Left hindlimb (tissue), 1 donor: ENCODE data around the gene DTWD2.
"Not testable (repeated sequence)": the region's sequence is repeated elsewhere in the genome, so short reads cannot be mapped to it uniquely, and the experiment has no call there.

Source experiments
- DNase-seq: peaks from one replicate; pipeline ENCODE4 v3.0.0-alpha.2; 2018

Gene DTWD2

DNA sequence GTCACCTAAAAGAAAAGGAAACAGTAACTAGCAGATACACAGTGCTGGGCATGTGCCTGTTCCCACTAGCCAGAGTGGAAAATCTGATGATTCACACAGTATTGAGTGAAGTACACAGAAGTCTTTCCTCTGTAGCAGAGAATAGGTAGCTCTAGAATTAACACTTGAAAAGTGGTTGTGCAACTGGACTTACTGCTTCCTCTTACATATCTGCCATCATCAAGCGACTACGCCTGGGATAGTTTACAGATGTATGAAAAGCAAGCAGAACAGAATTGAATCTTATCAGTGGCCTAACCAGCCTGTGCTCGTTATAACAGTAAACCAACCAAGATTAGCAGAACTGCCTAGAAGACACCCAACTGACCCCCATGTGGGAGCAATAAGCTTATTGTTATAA, 130.6 kb downstream of the DTWD2 start:
- no peak for DNase-seq

DNA sequence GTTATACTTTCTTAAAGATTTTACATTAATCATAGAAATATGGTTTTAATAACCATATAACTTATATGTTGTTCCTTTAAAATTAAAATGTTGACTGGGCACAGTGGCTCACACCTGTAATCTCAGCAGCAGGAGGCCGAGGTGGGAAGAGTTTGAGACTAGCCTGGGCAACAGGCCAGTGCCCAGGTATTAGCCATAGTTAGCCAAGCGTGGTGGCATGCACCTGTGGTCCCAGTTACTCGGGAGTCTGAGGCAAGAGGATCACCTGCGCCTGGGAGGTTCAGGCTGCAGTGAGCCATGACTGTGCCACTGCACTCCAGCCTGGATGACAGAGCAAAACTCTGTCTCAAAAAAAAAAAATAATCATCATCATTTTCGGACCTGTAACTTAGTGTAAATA, 133.5 kb downstream of the DTWD2 start:
- no peak for DNase-seq

DNA sequence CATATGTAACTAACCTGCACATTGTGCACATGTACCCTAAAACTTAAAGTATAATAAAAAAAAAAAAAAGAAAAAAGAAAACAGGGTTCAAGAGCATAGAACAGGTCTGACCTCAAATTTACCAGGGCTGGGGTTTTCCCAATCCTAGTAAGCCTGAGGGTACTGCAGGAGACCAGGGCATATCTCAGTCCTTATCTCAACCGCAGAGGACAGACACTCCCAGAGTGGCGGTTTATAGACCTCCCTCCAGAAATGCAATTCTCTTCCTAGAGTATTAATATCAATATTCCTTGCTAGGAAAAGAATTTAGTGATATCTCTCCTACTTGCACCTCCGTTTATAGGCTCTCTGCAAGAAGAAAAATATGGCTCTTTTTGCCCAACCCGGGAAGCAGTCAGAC, 136.6 kb downstream of the DTWD2 start:
- not testable (repeated sequence) for DNase-seq

DNA sequence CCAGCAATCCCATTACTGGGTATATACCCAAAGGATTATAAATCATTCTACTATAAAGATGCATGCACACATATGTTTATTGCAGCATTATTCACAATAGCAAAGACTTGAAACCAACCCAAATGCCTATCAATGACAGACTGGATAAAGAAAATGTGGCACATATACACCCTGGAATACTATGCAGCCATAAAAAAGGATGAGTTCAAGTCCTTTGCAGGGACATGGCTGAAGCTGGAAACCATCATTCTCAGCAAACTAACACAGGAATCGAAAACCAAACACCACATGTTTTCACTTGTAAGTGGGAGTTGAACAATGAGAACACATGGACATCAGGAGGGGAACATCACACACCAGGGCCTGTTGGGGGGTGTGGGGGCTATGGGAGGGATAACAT, 138.8 kb downstream of the DTWD2 start:
- DNase-seq = not testable (repeated sequence)

DNA sequence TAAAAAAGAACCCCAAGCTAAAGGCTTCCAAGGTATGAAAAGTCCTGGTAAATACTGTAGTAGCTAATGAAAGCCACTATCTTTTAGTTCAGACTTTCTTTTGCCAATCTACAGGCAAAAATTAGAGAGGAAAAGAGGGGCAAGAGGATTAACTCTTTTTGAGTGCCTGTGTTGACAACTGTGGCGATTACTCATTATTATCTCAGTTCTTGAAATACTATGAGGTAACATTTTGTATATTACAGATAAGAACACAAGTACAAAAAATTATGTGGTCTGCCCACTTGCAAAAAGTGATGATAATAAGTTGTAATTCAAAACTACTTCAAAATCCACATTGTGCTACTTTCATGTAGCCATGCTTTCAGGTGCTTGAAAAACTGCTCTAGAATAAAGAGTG, 144.0 kb downstream of the DTWD2 start:
- no peak for DNase-seq

DNA sequence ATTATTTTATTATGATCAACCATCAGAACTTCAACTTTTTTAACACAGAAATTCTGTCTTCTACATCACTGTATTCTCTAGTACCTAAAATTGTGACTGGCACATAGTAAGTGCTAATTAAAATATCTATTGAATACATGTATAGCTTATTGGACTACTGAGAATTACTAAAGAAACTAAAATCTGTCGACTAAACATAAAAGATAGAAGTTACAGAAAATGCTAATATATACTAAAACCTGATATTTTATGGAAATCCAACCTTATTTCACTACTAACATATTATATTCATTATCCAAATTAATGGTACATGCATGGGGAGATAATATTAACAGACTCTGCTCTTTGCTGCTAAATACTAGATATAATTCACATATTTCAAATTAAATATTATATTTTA, 153.6 kb downstream of the DTWD2 start:
- no peak for DNase-seq

DNA sequence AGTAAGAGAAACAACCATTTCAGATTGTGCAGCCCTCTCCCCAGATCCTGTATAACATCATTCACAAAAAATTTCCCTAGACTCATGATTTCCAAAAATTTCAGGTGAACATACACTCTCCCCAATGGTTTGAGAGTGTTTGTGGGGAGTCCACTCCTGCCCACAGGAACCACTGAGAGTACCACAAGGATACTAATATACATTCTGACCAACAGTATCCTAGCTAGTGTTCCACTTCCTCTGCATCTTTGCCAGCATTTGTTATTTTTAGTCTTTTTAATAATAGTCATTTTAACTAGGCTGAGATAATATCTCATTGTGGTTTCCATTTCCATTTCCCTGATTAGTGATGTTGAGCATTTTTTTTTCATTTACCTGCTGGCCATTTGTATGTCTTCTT, 155.4 kb downstream of the DTWD2 start:
- DNase-seq = no peak

DNA sequence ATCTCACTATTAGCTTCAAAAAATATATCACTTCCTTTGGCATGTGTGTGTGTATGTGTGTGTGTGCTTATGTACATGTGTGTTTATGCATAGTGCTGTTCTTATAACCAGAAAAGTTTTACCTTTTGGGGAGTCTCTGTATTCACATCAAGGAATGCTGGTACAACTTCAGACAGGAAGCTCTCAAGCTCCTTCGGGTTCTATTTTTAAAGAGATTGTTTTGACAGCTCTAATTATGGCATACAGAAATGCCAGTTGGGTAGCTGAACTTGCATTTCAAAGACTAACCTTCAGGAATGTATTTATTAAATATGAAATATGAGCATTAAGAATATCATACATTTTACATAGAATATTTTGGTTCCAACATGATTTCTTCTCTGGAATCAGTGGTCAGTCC, 163.1 kb downstream of the DTWD2 start:
- DNase-seq = no peak

DNA sequence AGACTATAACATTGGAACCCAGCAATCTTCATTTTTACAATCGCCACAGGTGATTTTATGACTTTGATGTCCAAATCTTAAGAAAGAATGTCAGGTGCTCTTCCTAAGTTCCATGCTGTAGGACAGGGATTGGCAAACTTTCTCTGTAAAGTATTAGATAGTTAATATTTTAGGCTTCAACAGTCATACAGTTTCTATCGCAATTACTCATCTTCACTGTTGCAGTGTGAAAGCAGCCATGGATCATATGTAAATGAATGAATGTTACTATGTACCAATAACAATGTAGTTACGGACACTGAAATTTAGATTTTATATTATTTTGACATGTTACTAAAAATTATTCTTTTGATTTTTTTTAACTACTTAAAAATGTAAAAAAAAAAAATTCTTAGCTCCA, 169.7 kb downstream of the DTWD2 start:
- no peak for DNase-seq

DNA sequence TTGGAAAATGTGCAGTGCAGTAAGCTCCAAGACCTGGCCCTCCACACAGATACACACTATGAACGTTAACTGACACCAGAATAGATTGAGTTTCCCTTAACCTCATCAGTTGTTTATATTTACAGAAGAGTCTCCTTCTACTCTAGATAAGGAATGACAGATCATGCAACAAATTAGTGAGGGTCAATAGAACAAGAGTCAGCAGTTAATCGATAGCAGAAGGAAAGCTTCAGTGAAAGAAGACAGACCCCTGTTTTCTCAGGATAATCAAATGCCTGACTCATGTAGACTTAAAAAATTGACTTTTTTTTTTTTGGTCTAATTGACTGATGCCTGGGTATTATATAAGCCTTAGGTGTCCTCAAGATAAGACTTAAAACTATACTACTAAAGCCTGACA, 179.9 kb downstream of the DTWD2 start:
- DNase-seq = no peak

DNA sequence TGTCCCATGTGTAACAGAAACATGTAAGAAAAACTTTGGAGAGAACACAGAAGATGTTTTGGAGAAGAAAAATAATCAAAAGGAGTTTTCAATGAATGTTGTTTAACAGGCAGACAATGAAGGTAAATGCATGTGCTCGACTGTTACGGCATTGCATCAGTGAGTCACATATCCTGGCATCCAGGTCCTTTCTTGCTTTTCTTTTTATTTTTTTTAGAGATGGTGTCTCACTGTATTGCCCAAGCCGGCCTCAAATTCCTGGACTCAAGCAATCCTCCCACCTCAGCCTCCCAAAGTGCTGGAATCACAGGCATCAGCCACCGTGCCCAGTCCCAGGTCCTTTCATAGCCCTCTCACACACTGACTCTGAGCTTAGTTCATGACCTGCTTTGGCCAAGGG, 181.8 kb downstream of the DTWD2 start:
- no peak for DNase-seq

DNA sequence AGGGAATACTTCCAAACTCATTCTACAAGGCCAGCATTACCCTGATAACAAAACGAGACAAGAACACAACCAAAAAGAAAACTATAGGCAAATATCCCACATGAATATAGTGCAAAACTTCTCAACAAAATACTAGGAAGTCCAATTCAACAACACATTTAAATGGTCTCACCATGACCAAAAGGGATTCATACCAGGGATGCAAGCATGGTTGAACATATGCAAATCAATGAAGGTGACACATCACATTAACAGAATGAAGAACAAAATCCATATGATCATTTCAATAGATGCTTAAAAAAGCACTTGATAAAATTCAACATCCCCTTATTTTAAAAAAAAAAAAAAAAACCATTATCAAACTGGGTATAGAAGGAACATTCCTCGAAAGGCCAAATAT, 186.0 kb downstream of the DTWD2 start:
- DNase-seq = no peak

DNA sequence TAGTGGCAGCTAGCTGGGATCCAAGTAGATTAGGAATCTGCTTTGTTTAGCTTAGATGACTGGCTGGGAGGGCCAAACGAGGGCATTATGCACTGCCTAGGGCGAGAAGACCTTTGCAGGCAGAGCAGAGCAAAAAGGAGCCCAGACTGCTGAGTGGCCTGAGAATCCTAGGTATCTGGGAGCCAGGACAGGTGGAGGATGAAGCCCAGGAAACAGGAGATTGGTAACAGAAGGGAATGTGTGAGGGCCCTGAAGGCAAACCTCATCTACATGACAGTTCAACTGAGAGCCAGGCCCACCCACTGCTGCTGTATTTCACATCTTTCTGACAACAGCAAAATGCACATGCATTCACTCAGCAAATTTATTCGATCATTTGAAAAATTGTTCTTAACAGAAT, 192.3 kb downstream of the DTWD2 start:
- no peak for DNase-seq

DNA sequence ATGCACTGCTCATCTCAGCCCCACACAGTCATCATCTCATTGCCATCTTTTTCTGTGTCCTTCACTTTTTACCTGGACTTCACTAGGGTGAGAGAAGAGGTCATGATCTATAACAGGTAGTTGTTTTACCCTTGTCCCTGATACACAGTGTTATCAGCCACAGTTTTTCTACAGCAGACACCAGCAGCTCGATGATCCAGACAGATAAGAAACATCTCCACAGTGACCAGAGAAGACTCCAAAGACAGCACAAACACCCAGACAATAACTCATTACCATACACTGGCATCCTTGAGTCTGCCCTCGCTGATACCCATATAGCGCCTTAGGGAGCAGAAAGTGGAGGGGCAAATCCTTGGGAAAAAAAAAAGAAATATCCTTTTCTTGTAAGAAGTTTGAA, 194.1 kb downstream of the DTWD2 start:
- no peak for DNase-seq

DNA sequence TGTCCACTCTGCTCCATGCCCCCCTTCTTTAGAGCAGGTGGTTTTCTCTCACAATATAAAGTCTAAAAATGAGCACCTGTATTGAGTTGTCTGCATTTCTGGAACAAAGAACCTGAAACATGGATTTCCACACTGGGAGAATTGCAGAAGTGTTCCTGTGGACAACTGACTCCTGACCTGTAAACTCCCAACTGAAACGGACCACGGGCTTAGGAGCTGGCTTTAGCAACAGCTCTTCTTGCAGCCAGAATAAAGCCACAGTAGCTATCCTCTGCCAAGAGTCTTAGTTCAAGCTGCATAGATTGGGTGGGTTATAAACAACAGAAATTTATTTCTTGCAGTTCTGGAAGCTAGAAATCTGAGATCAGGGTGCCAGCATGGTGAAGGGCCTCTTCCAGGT, 194.7 kb downstream of the DTWD2 start:
- DNase-seq = no peak

DNA sequence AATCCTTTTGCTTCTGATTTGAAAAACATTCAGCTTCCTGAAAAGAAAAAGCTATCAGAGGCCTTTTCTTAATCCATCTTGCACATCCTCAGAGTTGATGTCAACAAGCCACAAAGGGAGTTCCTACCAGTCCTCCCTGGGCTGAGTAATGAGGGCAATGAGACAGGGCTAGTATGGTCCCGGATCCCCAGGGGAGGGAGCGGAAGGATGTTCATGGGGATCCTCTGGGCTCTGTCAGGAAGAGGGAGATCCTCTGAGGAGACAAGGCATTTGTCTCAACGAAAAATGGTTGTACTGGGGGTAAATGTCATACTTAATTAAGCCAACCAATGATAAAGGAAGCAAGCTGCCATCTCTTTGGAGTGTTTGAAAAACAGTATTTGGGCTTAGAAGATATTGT, 195.3 kb downstream of the DTWD2 start:
- DNase-seq = no peak

DNA sequence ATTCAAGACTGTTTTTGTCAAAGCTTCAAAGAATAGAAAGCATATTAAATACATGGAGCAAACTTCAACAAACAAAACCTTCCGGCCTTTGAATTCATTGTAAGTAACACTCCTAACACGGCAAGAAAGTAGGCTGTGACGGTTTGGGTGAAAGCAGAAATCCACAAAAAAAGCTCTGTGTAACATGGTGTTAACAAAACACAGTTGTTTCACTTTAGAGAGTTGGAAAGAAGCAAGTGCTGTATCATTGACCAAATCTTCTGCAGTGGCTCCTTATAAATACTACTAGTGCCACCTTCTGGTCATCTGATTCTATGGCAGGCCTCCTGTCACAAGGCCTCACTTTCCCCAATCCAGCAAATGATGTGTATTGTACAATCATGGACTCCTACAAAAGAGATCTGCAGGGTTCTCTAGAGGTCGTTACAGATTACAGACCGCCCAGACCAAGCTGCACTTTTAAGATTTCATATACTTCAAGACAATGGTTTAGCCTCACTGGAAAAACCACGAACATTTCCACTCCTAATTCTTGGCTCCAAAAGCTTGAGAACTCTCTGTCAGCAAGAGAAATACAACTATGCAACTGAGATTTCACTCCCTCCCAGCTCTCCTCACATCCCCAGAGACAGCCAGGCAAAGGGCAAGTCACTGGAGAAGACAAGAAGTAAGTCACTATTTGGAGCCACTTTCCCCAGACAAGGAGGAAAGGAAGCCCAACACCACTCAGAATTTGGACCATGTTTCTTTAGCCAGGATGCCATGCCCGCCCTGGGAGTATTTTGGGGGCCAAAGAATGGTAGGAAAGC, 196.2 kb downstream of the DTWD2 start:
- peak; percentile 44 for DNase-seq

DNA sequence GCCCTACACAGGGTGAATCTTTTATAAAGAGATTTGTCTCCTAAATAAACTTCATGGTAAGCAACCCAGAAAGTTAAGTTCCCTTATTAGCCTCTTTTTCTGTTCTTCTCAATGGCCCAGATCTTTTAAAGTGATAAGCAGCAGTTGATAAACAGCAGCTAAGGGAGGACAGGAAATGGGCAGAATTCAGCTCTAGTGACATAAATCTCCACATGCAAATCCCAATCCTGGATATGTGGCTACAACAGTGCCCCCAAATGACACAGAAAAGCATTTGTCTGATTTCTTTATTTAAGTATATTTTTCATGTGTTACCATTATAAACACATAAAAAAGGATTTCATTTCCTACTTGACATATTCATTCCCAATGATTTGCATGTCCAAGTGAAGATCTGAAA, 199.0 kb downstream of the DTWD2 start:
- no peak for DNase-seq

DNA sequence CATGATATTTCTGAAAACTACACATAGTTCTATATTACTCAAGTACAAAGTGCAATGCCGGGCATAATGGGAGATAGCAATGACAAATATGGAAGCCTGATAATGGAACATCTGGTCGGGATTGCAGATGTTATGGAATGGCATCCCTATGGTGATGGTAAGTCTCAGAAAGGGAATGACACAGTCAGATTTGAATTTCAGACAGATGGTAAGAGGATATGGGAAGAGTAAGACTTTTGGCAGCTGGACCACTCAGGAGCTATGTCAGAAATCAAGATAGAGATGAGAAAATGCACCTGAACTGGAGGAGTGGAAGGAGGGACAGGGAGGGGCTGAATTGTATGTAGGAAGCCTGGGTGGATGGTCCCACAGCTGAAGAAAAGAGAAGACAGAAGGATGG, 200.0 kb downstream of the DTWD2 start:
- no peak for DNase-seq
